ENCODE measurements around the gene SNAI3.

The SNAI3 gene

DNA sequence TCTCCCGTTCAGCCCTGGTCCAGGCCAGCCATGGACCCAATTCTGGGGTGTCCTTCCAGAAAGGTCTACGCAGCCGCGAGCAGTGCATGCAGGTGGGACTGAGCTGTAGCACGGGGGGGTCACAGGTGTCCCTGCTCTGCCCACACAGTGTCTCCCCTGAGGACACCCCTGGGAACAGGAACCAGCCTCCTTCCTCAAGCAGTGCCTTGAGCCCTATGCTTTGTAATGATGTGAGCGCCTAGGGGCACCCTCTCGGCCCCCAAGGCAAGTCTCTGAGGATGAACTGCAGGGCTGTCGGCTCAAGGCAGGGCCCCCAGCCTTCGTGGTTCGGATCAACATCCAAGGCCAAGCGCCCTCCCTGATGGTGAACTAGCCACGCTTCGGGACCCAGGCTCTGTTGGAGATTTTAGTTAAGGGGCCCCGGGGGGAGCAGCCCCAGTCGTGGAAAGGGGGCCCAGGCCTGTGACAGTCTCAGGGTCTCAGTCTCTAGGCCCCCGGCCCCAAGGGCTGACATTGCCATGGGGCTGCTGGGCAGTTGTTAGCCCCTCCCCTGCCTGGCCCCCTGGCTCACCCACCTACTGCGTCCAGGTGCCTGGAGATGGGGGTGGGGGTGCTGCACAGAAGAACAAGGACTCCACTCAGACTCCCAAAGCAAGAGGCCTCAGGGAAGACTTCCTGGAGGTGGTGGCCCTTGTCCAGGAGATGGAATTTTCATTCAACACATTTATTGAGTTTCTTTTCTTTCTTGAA, 45.6 kb downstream of the SNAI3 start:
- no peak overlapping the region for H3K4me3 ChIP-seq
- no peak for TF ChIP-seq CTCF (IDR thresholded peaks at IDR 0.05)
- DNase-seq (ENCODE audit: low spot score) = no peak
- H3K27ac ChIP-seq = no peak overlapping the region

DNA sequence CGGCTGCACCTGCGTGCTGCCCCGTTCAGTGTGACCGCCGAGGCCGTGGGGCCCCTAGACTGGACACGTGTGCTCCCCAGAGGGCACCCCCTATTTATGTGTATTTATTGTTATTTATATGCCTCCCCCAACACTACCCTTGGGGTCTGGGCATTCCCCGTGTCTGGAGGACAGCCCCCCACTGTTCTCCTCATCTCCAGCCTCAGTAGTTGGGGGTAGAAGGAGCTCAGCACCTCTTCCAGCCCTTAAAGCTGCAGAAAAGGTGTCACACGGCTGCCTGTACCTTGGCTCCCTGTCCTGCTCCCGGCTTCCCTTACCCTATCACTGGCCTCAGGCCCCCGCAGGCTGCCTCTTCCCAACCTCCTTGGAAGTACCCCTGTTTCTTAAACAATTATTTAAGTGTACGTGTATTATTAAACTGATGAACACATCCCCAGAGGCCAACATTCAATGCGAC, 46.2 kb downstream of the SNAI3 start:
- Histone ChIP-seq H3K4me3 (no peak overlapping the region), H3K27ac (no peak overlapping the region)
- DNase-seq (ENCODE audit: low spot score) = no peak
- no peak for TF ChIP-seq CTCF (IDR thresholded peaks at IDR 0.05)

- no peak overlapping the region for H3K27ac ChIP-seq
- no peak for TF ChIP-seq CTCF (IDR thresholded peaks at IDR 0.05)
- DNase-seq (ENCODE audit: low spot score) = no peak
- no peak overlapping the region for H3K4me3 ChIP-seq
Measured at GRCh38 chr16:88639231-88640038, 46.9 kb downstream of the SNAI3 start.

DNA sequence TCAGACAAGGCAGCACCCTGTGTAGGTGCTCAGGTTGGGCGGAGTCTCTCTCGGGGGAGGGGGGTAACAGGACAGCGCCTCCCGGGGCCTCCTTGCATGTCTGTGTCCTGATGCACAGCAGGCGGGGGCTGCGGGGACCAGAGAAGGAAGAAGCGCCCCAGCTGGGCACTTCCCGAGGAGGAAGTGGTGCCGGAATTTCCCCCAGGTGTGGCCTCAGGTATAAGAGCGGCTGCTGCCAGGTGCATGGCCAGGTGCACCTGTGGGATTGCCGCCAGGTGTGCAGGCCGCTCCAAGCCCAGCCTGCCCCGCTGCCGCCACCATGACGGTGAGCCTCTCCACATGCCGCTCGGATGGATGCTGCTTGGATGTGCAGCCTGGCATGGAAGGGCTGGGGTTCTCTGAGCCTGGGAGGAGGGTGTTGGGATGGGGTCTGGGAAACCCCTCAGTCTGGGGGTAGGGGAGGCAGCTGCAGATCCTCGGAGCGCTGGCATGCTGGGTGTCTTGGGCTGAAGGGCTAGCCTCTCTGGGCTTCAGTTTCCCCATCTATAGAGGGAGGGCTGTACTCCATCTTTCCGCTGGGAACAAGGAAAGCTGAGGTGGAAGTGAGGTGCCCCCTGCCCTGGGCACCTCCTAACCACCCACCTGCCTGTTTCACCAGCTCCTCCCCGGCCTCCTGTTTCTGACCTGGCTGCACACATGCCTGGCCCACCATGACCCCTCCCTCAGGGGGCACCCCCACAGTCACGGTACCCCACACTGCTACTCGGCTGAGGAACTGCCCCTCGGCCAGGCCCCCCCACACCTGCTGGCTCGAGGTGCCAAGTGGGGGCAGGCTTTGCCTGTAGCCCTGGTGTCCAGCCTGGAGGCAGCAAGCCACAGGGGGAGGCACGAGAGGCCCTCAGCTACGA, 47.7 kb downstream of the SNAI3 start, which contains the start of gene IL17C:
Gene IL17C, plus strand, starts transcription at position 250 of the 908 bp plus-strand sequence. Its CDS starts 70 bp downstream, at position 320.
- Histone ChIP-seq H3K4me3 (no peak within 1 kb of the TSS), H3K27ac (no peak within 1 kb of the TSS)
- TF ChIP-seq CTCF (IDR thresholded peaks at IDR 0.05) = no peak
- DNase-seq (ENCODE audit: low spot score) = no peak

DNA sequence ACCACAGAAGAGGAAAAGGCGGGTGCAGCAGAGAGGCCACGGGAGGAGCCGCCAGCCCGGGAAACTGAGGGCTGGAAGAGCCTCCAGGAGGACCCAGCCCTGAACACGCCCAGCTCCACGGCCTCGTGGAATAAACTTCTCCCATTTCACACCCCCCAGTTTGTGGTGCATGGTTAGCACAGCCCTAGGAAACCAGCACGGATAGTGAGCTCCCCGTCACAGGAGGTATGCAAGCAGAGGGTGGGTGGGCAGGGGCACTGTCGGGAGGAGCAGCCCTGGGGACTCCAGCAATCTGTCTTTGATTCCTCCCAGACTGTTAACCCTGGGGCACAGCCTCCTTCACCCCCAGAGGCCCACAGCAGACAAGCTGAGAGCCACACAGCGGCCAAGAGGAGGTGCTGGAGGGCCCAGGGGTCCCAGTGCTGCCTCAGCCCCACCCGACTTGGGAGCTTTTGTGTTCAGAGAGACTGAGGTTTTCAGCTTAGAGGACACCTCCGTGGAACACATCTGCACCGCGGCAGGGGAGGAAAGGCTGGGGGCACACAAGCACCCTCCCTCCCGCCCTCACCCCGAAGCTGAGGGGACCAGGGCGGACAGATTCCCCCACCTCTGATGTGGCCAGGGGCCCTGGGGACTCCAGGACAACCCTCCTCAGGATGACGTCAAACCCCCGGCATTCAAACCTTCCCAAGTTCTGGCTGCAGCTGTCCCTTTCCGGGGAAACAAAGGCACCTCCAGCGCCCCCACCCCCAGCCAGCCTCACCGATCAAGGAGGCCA, 49.6 kb downstream of the SNAI3 start:
- DNase-seq (ENCODE audit: low spot score) = no peak
- no peak for TF ChIP-seq CTCF (IDR thresholded peaks at IDR 0.05)
- H3K4me3 ChIP-seq = no peak overlapping the region
- H3K27ac ChIP-seq = no peak overlapping the region

GRCh38 chr16:88635671-88636319, 50.5 kb downstream of the SNAI3 start:
- no peak for DNase-seq (ENCODE audit: low spot score)
- TF ChIP-seq CTCF (IDR thresholded peaks at IDR 0.05) = no peak
- H3K27ac ChIP-seq = no peak overlapping the region
- H3K4me3 ChIP-seq = no peak overlapping the region

Data from coronary artery (tissue), 2 donors.